ENCODE results near the gene SCD5.

Gene SCD5

GRCh38 chr4:82623121-82623683, 175.4 kb downstream of the SCD5 start:
- no peak for DNase-seq

- DNase-seq: no peak
Observed at GRCh38 chr4:82621251-82621650, 177.3 kb downstream of the SCD5 start.

- no peak for DNase-seq
Observed at GRCh38 chr4:82620126-82620735, 178.4 kb downstream of the SCD5 start.

- DNase-seq: no peak
Observed at GRCh38 chr4:82618103-82618720, 180.4 kb downstream of the SCD5 start.

GRCh38 chr4:82614838-82615449, 183.7 kb downstream of the SCD5 start:
- DNase-seq: no peak

GRCh38 chr4:82613121-82613520, 185.5 kb downstream of the SCD5 start:
- DNase-seq: no peak

GRCh38 chr4:82611982-82612381, 186.6 kb downstream of the SCD5 start:
- DNase-seq: no peak

GRCh38 chr4:82611527-82611926, 187.1 kb downstream of the SCD5 start:
- DNase-seq: no peak

GRCh38 chr4:82610041-82610440, 188.6 kb downstream of the SCD5 start:
- no peak for DNase-seq

- DNase-seq: no peak
Observed at GRCh38 chr4:82606622-82607021, 192.0 kb downstream of the SCD5 start.

- no peak for DNase-seq
Observed at GRCh38 chr4:82604522-82604921, 194.1 kb downstream of the SCD5 start.

GRCh38 chr4:82601242-82602015, 197.2 kb downstream of the SCD5 start:
- DNase-seq: no peak

- no peak for DNase-seq
Observed at GRCh38 chr4:82599336-82599735, 199.3 kb downstream of the SCD5 start.

- no peak for DNase-seq
Observed at GRCh38 chr4:82594456-82594855, 204.1 kb downstream of the SCD5 start.

GRCh38 chr4:82593411-82593810, 205.2 kb downstream of the SCD5 start:
- DNase-seq: no peak

GRCh38 chr4:82592639-82593038, 206.0 kb downstream of the SCD5 start:
- no peak for DNase-seq

GRCh38 chr4:82591592-82591991, 207.0 kb downstream of the SCD5 start:
- no peak for DNase-seq

GRCh38 chr4:82589756-82590155, 208.8 kb downstream of the SCD5 start:
- DNase-seq: no peak

GRCh38 chr4:82588771-82589270, 209.8 kb downstream of the SCD5 start:
- DNase-seq: no peak

- no peak for DNase-seq
Observed at GRCh38 chr4:82587826-82588540, 210.6 kb downstream of the SCD5 start.

- DNase-seq: no peak
Observed at GRCh38 chr4:82585690-82586435, 212.7 kb downstream of the SCD5 start.

- DNase-seq: no peak
Observed at GRCh38 chr4:82584931-82585330, 213.7 kb downstream of the SCD5 start.

Measured in activated gamma-delta T cell treated with Interleukin-2 at 50 U/mL for 16 hours (primary cell).